Fibroblast of mammary gland (primary cell): ENCODE results near the gene LIM2.

Experiments
- DNase-seq: peaks from one replicate; pipeline ENCODE4 v3.0.0-alpha.2; 2010; ENCODE audit warnings: low read depth
- H3K4me3 ChIP-seq: 2 replicates; pipeline ENCODE4 v1.5.1; 2011; ENCODE audit warnings: low read depth, mild to moderate bottlenecking, low read length, moderate library complexity; ENCODE audit not compliant: control insufficient read depth
- CTCF ChIP-seq: conservative IDR thresholded peaks from 2 replicates; pipeline ENCODE4 v1.5.1; 2011; ENCODE audit warnings: low read depth, low read length, inconsistent platforms; ENCODE audit not compliant: control insufficient read depth, insufficient read depth

Gene LIM2

GRCh38 chr19:51338563-51339312 lies 49.0 kb downstream of the LIM2 start:
- H3K4me3 ChIP-seq = peak overlapping the region; percentile 62
- peak; percentile 60 for TF ChIP-seq CTCF
- peak; percentile 64 for DNase-seq

GRCh38 chr19:51337861-51338562 lies 49.8 kb downstream of the LIM2 start:
- no peak for TF ChIP-seq CTCF

GRCh38 chr19:51337141-51337860 lies 50.5 kb downstream of the LIM2 start:
- no peak overlapping the region for H3K4me3 ChIP-seq
- no peak for TF ChIP-seq CTCF
- no peak for DNase-seq

More at GRCh38 chr19:51337861-51338562, 49.8 kb downstream of the LIM2 start:
- no peak overlapping the region for H3K4me3 ChIP-seq
- no peak for DNase-seq

- no peak for DNase-seq
- TF ChIP-seq CTCF = no peak
- no peak overlapping the region for H3K4me3 ChIP-seq
Observed at GRCh38 chr19:51333836-51334460, 53.8 kb downstream of the LIM2 start.

- TF ChIP-seq CTCF = no peak
- H3K4me3 ChIP-seq = no peak overlapping the region
- no peak for DNase-seq
Observed at GRCh38 chr19:51331716-51332115, 56.1 kb downstream of the LIM2 start.

- no peak for DNase-seq
- no peak for TF ChIP-seq CTCF
- no peak overlapping the region for H3K4me3 ChIP-seq
Observed at GRCh38 chr19:51331193-51331592, 56.6 kb downstream of the LIM2 start.
